Ectodermal cell (in vitro differentiated cells): ENCODE results near the gene FAM83F.

ENCODE experiments used
- H3K27ac ChIP-seq: 2 replicates; pipeline ENCODE4 v1.7.0; 2013; ENCODE audit warnings: mild to moderate bottlenecking, low read depth, low read length; ENCODE audit not compliant: insufficient read depth, poor library complexity, severe bottlenecking
- H3K27me3 ChIP-seq: 2 replicates; pipeline ENCODE4 v1.7.0; 2013; ENCODE audit warnings: mild to moderate bottlenecking, low read length; ENCODE audit not compliant: insufficient read depth, control insufficient read depth, poor library complexity, severe bottlenecking
- H3K36me3 ChIP-seq: one replicate; pipeline ENCODE4 v1.7.0; 2013; ENCODE audit warnings: low read length; ENCODE audit not compliant: control insufficient read depth, insufficient read depth
- H3K4me1 ChIP-seq: one replicate; pipeline ENCODE4 v1.7.0; 2013; ENCODE audit warnings: low read length; ENCODE audit not compliant: control insufficient read depth, insufficient read depth
- H3K4me3 ChIP-seq: 2 replicates; pipeline ENCODE4 v1.7.0; 2013; ENCODE audit warnings: low read depth, low read length, control low read depth; ENCODE audit not compliant: insufficient read depth
- H3K9me3 ChIP-seq: 2 replicates; pipeline ENCODE4 v1.7.0; 2013; ENCODE audit warnings: mild to moderate bottlenecking, low read length, moderate library complexity; ENCODE audit not compliant: control insufficient read depth
- WGBS, 2 experiments: methylation state at CpG; one replicate each; pipeline ENCODE4 v1.1.7; 2013; ENCODE audit warnings: missing lambda C conversion rate in 2 of 2; 5-methylcytosine and 5-hydroxymethylcytosine counted together

The FAM83F gene

DNA sequence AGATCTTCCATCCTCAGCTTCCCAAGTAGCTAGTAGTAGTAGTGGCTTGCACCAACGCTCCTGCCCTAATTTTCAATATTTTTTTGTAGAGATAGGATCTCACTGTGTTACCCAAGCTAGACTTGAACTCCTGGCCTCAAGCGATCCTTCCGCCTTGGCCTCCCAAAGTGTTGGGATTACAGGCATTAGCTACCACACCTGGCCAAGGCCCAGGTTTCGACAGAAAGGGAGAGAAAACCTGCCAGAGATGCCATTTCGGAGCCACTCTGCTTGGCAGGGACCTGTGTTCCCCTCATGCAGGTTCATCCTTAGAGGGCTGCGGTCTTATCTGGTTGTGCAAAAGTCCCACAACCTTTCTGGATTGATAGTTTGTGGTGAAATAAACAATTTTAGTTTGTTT, 41.4 kb downstream of the FAM83F start:
- Histone ChIP-seq H3K4me3 (no peak overlapping the region), H3K4me1 (no peaks in the 10 kb centered on the region), H3K27ac (no peak overlapping the region), H3K27me3 (peaks cover 30% of the 10 kb centered on the region), H3K9me3 (no peaks in the 10 kb centered on the region), H3K36me3 (no peaks in the 10 kb centered on the region)
- WGBS, 2 experiments, result 88 to 89% methylated on average over 6 of the region's 6 CpGs

GRCh38 chr22:40036591-40037225, 42.0 kb downstream of the FAM83F start:
- H3K27me3 ChIP-seq, result peaks cover 36% of the 10 kb centered on the region
- no peak overlapping the region for H3K4me3 ChIP-seq
- H3K9me3 ChIP-seq, result no peaks in the 10 kb centered on the region
- no peak overlapping the region for H3K27ac ChIP-seq
- H3K4me1 ChIP-seq, result no peaks in the 10 kb centered on the region
- 37 to 43% methylated on average over 13 of the region's 13 CpGs for WGBS, 2 experiments
- no peaks in the 10 kb centered on the region for H3K36me3 ChIP-seq

- H3K27me3 ChIP-seq, result peaks cover 42% of the 10 kb centered on the region
These were observed 42.6 kb downstream of the FAM83F start for GRCh38 chr22:40037320-40037719.

GRCh38 chr22:40039482-40040115, 44.8 kb downstream of the FAM83F start:
- no peak overlapping the region for H3K4me3 ChIP-seq
- H3K4me1 ChIP-seq, result no peaks in the 10 kb centered on the region
- H3K27ac ChIP-seq, result no peak overlapping the region
- H3K9me3 ChIP-seq, result no peaks in the 10 kb centered on the region
- H3K27me3 ChIP-seq, result peaks cover 50% of the 10 kb centered on the region
- no peaks in the 10 kb centered on the region for H3K36me3 ChIP-seq
- WGBS, 2 experiments, result 75 to 77% methylated on average over 11 of the region's 11 CpGs

More at GRCh38 chr22:40037320-40037719, 42.6 kb downstream of the FAM83F start:
- 89 to 90% methylated on average over 3 of the region's 3 CpGs for WGBS, 2 experiments
- Histone ChIP-seq H3K9me3 (no peaks in the 10 kb centered on the region), H3K4me1 (no peaks in the 10 kb centered on the region), H3K4me3 (no peak overlapping the region), H3K36me3 (no peaks in the 10 kb centered on the region), H3K27ac (no peak overlapping the region)

GRCh38 chr22:40040927-40041326, 46.2 kb downstream of the FAM83F start:
- H3K9me3 ChIP-seq, result no peaks in the 10 kb centered on the region
- no peak overlapping the region for H3K27ac ChIP-seq
- no peak overlapping the region for H3K4me3 ChIP-seq
- peaks cover 2% of the 10 kb centered on the region for H3K4me1 ChIP-seq
- H3K27me3 ChIP-seq, result peaks cover 52% of the 10 kb centered on the region
- 78 to 81% methylated on average over 4 of the region's 4 CpGs for WGBS, 2 experiments
- H3K36me3 ChIP-seq, result no peaks in the 10 kb centered on the region

DNA sequence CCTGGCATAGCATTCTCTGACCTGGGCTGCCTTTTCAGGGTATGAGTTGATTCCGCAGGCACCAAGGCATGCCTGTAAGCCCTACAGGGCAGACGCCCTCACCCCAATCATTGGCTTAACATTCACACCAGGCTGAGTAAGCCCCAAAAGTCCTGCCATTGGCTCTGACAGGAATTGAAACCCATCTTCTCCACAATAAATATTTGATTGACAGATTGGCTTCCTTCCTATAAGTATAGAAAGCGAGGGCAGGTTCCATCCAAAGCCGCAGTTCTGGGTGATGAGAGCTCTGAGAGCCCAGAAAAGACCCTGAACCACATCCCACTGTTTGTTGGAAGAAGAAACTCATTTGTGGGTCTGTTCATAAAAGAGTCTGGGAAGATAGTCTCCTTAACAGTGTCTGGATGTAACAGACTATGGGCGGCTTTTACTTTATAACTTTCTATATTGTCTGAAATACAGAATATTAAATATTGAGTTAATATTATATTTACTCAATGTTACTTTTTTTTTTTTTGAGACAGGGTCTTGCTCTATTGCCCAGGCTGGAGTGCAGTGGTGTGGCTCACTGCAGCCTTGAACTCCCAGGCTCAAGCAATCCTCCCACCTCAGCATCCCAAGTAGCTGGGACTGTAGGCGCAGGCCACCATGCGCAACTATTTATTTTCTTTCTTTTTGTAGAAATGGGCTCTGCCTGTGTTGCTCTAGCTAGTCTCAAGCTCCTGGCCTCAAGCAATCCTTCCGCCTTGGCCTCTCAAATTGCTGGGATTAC, 46.8 kb downstream of the FAM83F start:
- no peaks in the 10 kb centered on the region for H3K9me3 ChIP-seq
- no peak overlapping the region for H3K4me3 ChIP-seq
- no peak overlapping the region for H3K27ac ChIP-seq
- H3K4me1 ChIP-seq, result peaks cover 5% of the 10 kb centered on the region
- WGBS, 2 experiments, result 89% methylated on average over 7 to 8 of the region's 8 CpGs
- no peaks in the 10 kb centered on the region for H3K36me3 ChIP-seq
- peaks cover 54% of the 10 kb centered on the region for H3K27me3 ChIP-seq

DNA sequence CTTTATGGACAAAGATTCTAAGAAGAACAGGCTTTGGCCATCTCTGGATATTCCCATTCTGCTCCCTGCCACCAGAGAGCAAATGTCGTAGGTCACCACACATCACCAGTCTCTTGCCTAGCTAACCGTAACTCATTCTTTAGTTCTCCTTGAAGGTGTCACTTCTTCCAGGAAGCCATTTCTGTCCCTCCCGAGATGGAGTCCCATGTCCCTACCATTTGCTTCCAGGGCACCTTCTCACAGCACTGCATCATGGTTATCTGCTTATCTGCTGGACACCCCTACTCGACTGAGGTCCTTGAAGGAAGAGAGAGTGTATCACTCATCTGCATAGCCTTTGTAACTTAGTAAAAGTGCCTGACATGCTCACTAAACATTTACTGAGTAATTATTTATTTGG, 47.6 kb downstream of the FAM83F start:
- WGBS, 2 experiments, result 85 to 87% methylated on average over 4 of the region's 4 CpGs
- H3K27ac ChIP-seq, result no peak overlapping the region
- H3K4me3 ChIP-seq, result no peak overlapping the region
- H3K36me3 ChIP-seq, result no peaks in the 10 kb centered on the region
- no peaks in the 10 kb centered on the region for H3K9me3 ChIP-seq
- peaks cover 54% of the 10 kb centered on the region for H3K27me3 ChIP-seq
- H3K4me1 ChIP-seq, result peaks cover 5% of the 10 kb centered on the region

DNA sequence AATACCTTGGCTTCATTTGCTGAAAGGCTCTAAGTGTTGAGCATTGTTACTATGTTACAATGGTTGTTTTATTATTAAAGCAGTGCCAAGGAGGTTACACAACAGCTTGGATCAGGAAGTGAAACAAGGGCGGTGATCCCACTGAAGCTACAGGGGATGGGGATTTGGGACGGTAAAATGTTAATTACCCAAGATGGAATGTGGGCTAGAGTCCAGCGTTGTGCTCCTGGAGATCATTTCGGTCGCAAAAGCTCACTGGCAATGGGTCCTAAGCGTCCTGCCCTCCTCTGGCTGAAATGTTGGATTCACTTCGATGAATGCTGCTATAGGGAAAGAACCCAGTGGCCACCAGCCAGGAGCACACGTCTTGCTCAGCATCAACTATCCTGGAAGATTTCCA, 48.3 kb downstream of the FAM83F start:
- H3K27ac ChIP-seq, result no peak overlapping the region
- H3K36me3 ChIP-seq, result no peaks in the 10 kb centered on the region
- H3K4me3 ChIP-seq, result no peak overlapping the region
- peaks cover 5% of the 10 kb centered on the region for H3K4me1 ChIP-seq
- WGBS, 2 experiments, result 92 to 94% methylated on average over 8 of the region's 8 CpGs
- H3K27me3 ChIP-seq, result peaks cover 54% of the 10 kb centered on the region
- no peaks in the 10 kb centered on the region for H3K9me3 ChIP-seq

DNA sequence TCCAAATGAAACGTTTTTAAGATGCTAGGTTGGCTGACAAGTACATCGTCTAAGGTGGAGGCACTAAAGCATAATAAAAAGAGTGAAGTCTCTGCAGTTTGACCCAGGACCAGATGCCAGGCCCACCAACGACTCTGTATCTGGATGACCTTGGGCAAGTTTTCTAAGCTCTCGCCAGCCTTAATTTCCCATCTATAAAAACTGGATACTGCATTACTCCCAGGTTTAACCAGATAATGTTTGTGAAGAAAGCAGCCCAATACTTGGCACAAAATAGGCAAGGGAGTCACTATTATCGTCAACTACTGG, 49.0 kb downstream of the FAM83F start:
- no peaks in the 10 kb centered on the region for H3K36me3 ChIP-seq
- 63 to 66% methylated on average over 5 of the region's 5 CpGs for WGBS, 2 experiments

DNA sequence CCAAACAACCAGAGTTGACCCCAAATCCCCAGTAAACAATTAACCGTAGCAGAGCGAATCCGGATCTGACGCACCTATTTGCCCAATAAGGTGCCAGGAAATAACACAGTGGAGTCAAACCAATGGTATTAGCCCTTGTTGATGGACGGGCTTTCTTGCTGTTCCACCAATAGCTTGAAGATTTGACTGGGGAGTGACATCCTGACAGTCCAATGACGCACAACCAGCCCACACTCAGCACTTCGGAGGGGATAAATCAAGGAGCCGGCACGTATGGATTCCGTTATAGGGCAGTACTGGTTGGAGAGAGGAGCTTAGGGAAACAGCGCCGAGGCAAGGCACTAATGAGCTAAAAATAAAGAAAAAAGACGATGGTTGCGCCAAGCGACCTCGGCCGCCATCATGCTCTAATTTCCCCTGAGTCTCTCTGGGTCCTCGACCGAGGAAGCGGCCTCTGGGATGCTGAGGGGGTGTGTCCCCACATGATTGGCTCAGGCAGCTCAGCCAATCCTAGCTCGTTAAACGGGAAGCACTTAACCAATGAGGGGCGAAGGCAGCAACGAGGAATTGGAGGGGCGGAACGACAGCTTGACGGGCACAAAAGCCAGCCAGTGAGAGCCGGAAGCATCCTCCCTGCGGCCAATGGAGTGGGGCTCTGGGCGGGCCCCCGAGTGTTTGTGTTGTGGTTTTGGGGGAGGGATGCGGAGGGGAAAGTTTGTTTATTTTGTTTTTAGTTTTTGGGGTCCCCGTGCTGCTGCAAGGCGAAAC, 49.5 kb downstream of the FAM83F start:
- Histone ChIP-seq H3K9me3 (no peaks in the 10 kb centered on the region), H3K4me3 (peak overlapping the region; percentile 54), H3K36me3 (no peaks in the 10 kb centered on the region), H3K27ac (peak overlapping the region; percentile 76), H3K4me1 (peaks cover 5% of the 10 kb centered on the region), H3K27me3 (peaks cover 42% of the 10 kb centered on the region)
- WGBS, 2 experiments, result 1% methylated on average over 34 of the region's 34 CpGs

More for the DNA sequence above, 49.0 kb downstream of the FAM83F start:
- peaks cover 48% of the 10 kb centered on the region for H3K27me3 ChIP-seq
- H3K27ac ChIP-seq, result no peak overlapping the region
- H3K4me3 ChIP-seq, result peak overlapping the region; percentile 54
- peaks cover 5% of the 10 kb centered on the region for H3K4me1 ChIP-seq
- no peaks in the 10 kb centered on the region for H3K9me3 ChIP-seq
